Measurements from ENCODE around the gene KCTD6.

- no peak for TF ChIP-seq CTCF (IDR thresholded peaks at IDR 0.05)
- no peak for TF ChIP-seq EZH2 (IDR thresholded peaks at IDR 0.05)
These were observed 30.2 kb downstream of the KCTD6 start for GRCh38 chr3:58521917-58522631.

Data from neural progenitor cell (in vitro differentiated cells).